Measurements from ENCODE around the gene STBD1.

- no peak for TF ChIP-seq CTCF (IDR thresholded peaks at IDR 0.05)
- TF ChIP-seq POLR2A (IDR thresholded peaks at IDR 0.05) = no peak
These were observed 18.5 kb downstream of the STBD1 start for GRCh38 chr4:76325072-76325471.
